ENCODE results near the gene STAB2. TPM values are rescaled to one million over a fixed set of nuclear protein-coding genes. Genes with fewer than 3 reads are reported as not detected.

Gene STAB2
- total and polyA plus RNA-seq, 7 experiments from 2014 or later, result not detected

- POLR2A ChIA-PET, result no interaction called here
- ATAC-seq (no peak), DNase-seq (no peak)
- Mint-ChIP-seq H3K36me3 (no peaks in the 10 kb centered on the region), H3K4me3 (no peak overlapping the region), H3K27ac (no peak overlapping the region), H3K9me3 (peaks cover 0 to 1% (median 0%) of the 10 kb centered on the region in 11 donors), H3K4me1 (no peaks in the 10 kb centered on the region), H3K27me3 (peaks cover 9 to 27% (median 14%) of the 10 kb centered on the region in 5 donors)
- Histone ChIP-seq H3K9me3 (ENCODE audit: control insufficient read depth in 2 of 3, low read length in 3 of 3) (no peaks in the 10 kb centered on the region), H3K4me1 (ENCODE audit: control insufficient read depth in 2 of 2, insufficient read depth in 2 of 2, low read length in 2 of 2) (no peaks in the 10 kb centered on the region), H3K27ac (ENCODE audit: low read depth, low read length) (no peak overlapping the region), H3K36me3 (ENCODE audit: control insufficient read depth in 2 of 3, insufficient read depth in 3 of 3, low read length in 3 of 3) (no peaks in the 10 kb centered on the region), H3K4me3 (ENCODE audit: low read length) (no peak overlapping the region), H3K27me3 (ENCODE audit: control insufficient read depth in 2 of 2, insufficient read depth in 2 of 2, low read length in 2 of 2) (no peaks in the 10 kb centered on the region)
- CTCF ChIA-PET, result no interaction called here
- intact Hi-C loops (cut with micrococcal nuclease), result no loop called here
Observed at GRCh38 chr12:103712216-103712615, 125.1 kb downstream of the STAB2 start.

- H3K36me3 ChIP-seq (ENCODE audit: control insufficient read depth in 2 of 3, insufficient read depth in 3 of 3, low read length in 3 of 3), result no peaks in the 10 kb centered on the region
- ATAC-seq, result no peak
- no peaks in the 10 kb centered on the region for H3K4me1 ChIP-seq (ENCODE audit: control insufficient read depth in 2 of 2, insufficient read depth in 2 of 2, low read length in 2 of 2)
- H3K27me3 Mint-ChIP-seq, result peaks cover 3 to 17% (median 8%) of the 10 kb centered on the region in 5 donors
- no peaks in the 10 kb centered on the region for H3K27me3 ChIP-seq (ENCODE audit: control insufficient read depth in 2 of 2, insufficient read depth in 2 of 2, low read length in 2 of 2)
- H3K27ac Mint-ChIP-seq, result no peak overlapping the region
- no peaks in the 10 kb centered on the region for H3K4me1 Mint-ChIP-seq
- no peaks in the 10 kb centered on the region for H3K36me3 Mint-ChIP-seq
- no peak for DNase-seq
- no peak overlapping the region for H3K4me3 Mint-ChIP-seq
- intact Hi-C loops (cut with micrococcal nuclease), result no loop called here
- CTCF ChIA-PET, result no interaction called here
- H3K9me3 Mint-ChIP-seq, result peaks cover 0 to 1% (median 0%) of the 10 kb centered on the region in 11 donors
- no peak overlapping the region for H3K27ac ChIP-seq (ENCODE audit: low read depth, low read length)
- POLR2A ChIA-PET, result no interaction called here
- H3K4me3 ChIP-seq (ENCODE audit: low read length), result no peak overlapping the region
- no peaks in the 10 kb centered on the region for H3K9me3 ChIP-seq (ENCODE audit: control insufficient read depth in 2 of 3, low read length in 3 of 3)
Observed at GRCh38 chr12:103715494-103715893, 128.4 kb downstream of the STAB2 start.

GRCh38 chr12:103716517-103717196 lies 129.6 kb downstream of the STAB2 start:
- ATAC-seq (no peak), DNase-seq (no peak)
- POLR2A ChIA-PET, result interaction anchor here (0.5 kb wide), 1 partner anchor 190 kb away, joined by 4 read pairs; no protein-coding TSS in a partner anchor
- Histone ChIP-seq H3K4me1 (ENCODE audit: control insufficient read depth in 2 of 2, insufficient read depth in 2 of 2, low read length in 2 of 2) (no peaks in the 10 kb centered on the region), H3K9me3 (ENCODE audit: control insufficient read depth in 2 of 3, low read length in 3 of 3) (no peaks in the 10 kb centered on the region), H3K27ac (ENCODE audit: low read depth, low read length) (no peak overlapping the region), H3K27me3 (ENCODE audit: control insufficient read depth in 2 of 2, insufficient read depth in 2 of 2, low read length in 2 of 2) (no peaks in the 10 kb centered on the region), H3K36me3 (ENCODE audit: control insufficient read depth in 2 of 3, insufficient read depth in 3 of 3, low read length in 3 of 3) (no peaks in the 10 kb centered on the region), H3K4me3 (ENCODE audit: low read length) (no peak overlapping the region)
- no peaks in the 10 kb centered on the region for H3K4me1 Mint-ChIP-seq
- CTCF ChIA-PET, result no interaction called here
- H3K4me3 Mint-ChIP-seq, result no peak overlapping the region
- H3K9me3 Mint-ChIP-seq, result peaks cover 0 to 1% (median 0%) of the 10 kb centered on the region in 11 donors
- H3K27me3 Mint-ChIP-seq, result peaks cover 3 to 10% (median 8%) of the 10 kb centered on the region in 5 donors
- intact Hi-C loops (cut with micrococcal nuclease), result no loop called here
- H3K36me3 Mint-ChIP-seq, result no peaks in the 10 kb centered on the region
- no peak overlapping the region for H3K27ac Mint-ChIP-seq

GRCh38 chr12:103725398-103725797 lies 138.3 kb downstream of the STAB2 start:
- H3K36me3 Mint-ChIP-seq, result no peaks in the 10 kb centered on the region
- H3K9me3 Mint-ChIP-seq, result no peaks in the 10 kb centered on the region
- H3K9me3 ChIP-seq (ENCODE audit: control insufficient read depth in 2 of 3, low read length in 3 of 3), result no peaks in the 10 kb centered on the region
- DNase-seq (no peak), ATAC-seq (no peak)
- no peaks in the 10 kb centered on the region for H3K27me3 Mint-ChIP-seq
- no peaks in the 10 kb centered on the region for H3K4me1 Mint-ChIP-seq
- no peaks in the 10 kb centered on the region for H3K4me1 ChIP-seq (ENCODE audit: control insufficient read depth in 2 of 2, insufficient read depth in 2 of 2, low read length in 2 of 2)
- no peak overlapping the region for H3K27ac Mint-ChIP-seq
- no peaks in the 10 kb centered on the region for H3K36me3 ChIP-seq (ENCODE audit: control insufficient read depth in 2 of 3, insufficient read depth in 3 of 3, low read length in 3 of 3)
- no peak overlapping the region for H3K27ac ChIP-seq (ENCODE audit: low read depth, low read length)
- CTCF ChIA-PET, result no interaction called here
- no peak overlapping the region for H3K4me3 Mint-ChIP-seq
- POLR2A ChIA-PET, result no interaction called here
- no peak overlapping the region for H3K4me3 ChIP-seq (ENCODE audit: low read length)
- no peaks in the 10 kb centered on the region for H3K27me3 ChIP-seq (ENCODE audit: control insufficient read depth in 2 of 2, insufficient read depth in 2 of 2, low read length in 2 of 2)
- intact Hi-C loops (cut with micrococcal nuclease), result no loop called here

GRCh38 chr12:103727638-103728037 lies 140.6 kb downstream of the STAB2 start:
- peaks cover 0 to 10% (median 5%) of the 10 kb centered on the region in 5 donors for H3K27me3 Mint-ChIP-seq
- no peak for ATAC-seq
- Histone ChIP-seq H3K4me3 (ENCODE audit: low read length) (no peak overlapping the region), H3K9me3 (ENCODE audit: control insufficient read depth in 2 of 3, low read length in 3 of 3) (peaks cover 0 to 4% (median 0%) of the 10 kb centered on the region in 3 experiments), H3K4me1 (ENCODE audit: control insufficient read depth in 2 of 2, insufficient read depth in 2 of 2, low read length in 2 of 2) (no peaks in the 10 kb centered on the region), H3K27me3 (ENCODE audit: control insufficient read depth in 2 of 2, insufficient read depth in 2 of 2, low read length in 2 of 2) (no peaks in the 10 kb centered on the region), H3K36me3 (ENCODE audit: control insufficient read depth in 2 of 3, insufficient read depth in 3 of 3, low read length in 3 of 3) (no peaks in the 10 kb centered on the region), H3K27ac (ENCODE audit: low read depth, low read length) (no peak overlapping the region)
- no peak for DNase-seq
- intact Hi-C loops (cut with micrococcal nuclease), result no loop called here
- H3K4me1 Mint-ChIP-seq, result no peaks in the 10 kb centered on the region
- no peak overlapping the region for H3K27ac Mint-ChIP-seq
- CTCF ChIA-PET, result no interaction called here
- POLR2A ChIA-PET, result no interaction called here
- H3K9me3 Mint-ChIP-seq, result peaks cover 0 to 10% (median 4%) of the 10 kb centered on the region in 11 donors
- H3K36me3 Mint-ChIP-seq, result peaks cover 0 to 4% (median 0%) of the 10 kb centered on the region in 5 donors
- no peak overlapping the region for H3K4me3 Mint-ChIP-seq

GRCh38 chr12:103728323-103728722 lies 141.2 kb downstream of the STAB2 start:
- CTCF ChIA-PET, result no interaction called here

GRCh38 chr12:103729499-103729898 lies 142.4 kb downstream of the STAB2 start:
- H3K27me3 ChIP-seq (ENCODE audit: control insufficient read depth in 2 of 2, insufficient read depth in 2 of 2, low read length in 2 of 2), result no peaks in the 10 kb centered on the region
- Mint-ChIP-seq H3K27ac (no peak overlapping the region), H3K9me3 (peaks cover 0 to 10% (median 4%) of the 10 kb centered on the region in 11 donors), H3K36me3 (peaks cover 0 to 4% (median 0%) of the 10 kb centered on the region in 5 donors), H3K4me3 (no peak overlapping the region), H3K4me1 (no peaks in the 10 kb centered on the region), H3K27me3 (peaks cover 0 to 14% (median 7%) of the 10 kb centered on the region in 5 donors)
- intact Hi-C loops (cut with micrococcal nuclease), result no loop called here
- no peaks in the 10 kb centered on the region for H3K36me3 ChIP-seq (ENCODE audit: control insufficient read depth in 2 of 3, insufficient read depth in 3 of 3, low read length in 3 of 3)
- no peaks in the 10 kb centered on the region for H3K4me1 ChIP-seq (ENCODE audit: control insufficient read depth in 2 of 2, insufficient read depth in 2 of 2, low read length in 2 of 2)
- H3K4me3 ChIP-seq (ENCODE audit: low read length), result no peak overlapping the region
- ATAC-seq, result no peak
- peaks cover 0 to 4% (median 0%) of the 10 kb centered on the region in 3 experiments for H3K9me3 ChIP-seq (ENCODE audit: control insufficient read depth in 2 of 3, low read length in 3 of 3)
- no peak for DNase-seq
- no peak overlapping the region for H3K27ac ChIP-seq (ENCODE audit: low read depth, low read length)
- POLR2A ChIA-PET, result no interaction called here
- CTCF ChIA-PET, result no interaction called here

More at GRCh38 chr12:103728323-103728722, 141.2 kb downstream of the STAB2 start:
- Histone ChIP-seq H3K9me3 (ENCODE audit: control insufficient read depth in 2 of 3, low read length in 3 of 3) (peaks cover 0 to 4% (median 0%) of the 10 kb centered on the region in 3 experiments), H3K27me3 (ENCODE audit: control insufficient read depth in 2 of 2, insufficient read depth in 2 of 2, low read length in 2 of 2) (no peaks in the 10 kb centered on the region), H3K4me1 (ENCODE audit: control insufficient read depth in 2 of 2, insufficient read depth in 2 of 2, low read length in 2 of 2) (no peaks in the 10 kb centered on the region), H3K4me3 (ENCODE audit: low read length) (no peak overlapping the region), H3K27ac (ENCODE audit: low read depth, low read length) (no peak overlapping the region), H3K36me3 (ENCODE audit: control insufficient read depth in 2 of 3, insufficient read depth in 3 of 3, low read length in 3 of 3) (no peaks in the 10 kb centered on the region)
- intact Hi-C loops (cut with micrococcal nuclease), result no loop called here
- peaks cover 0 to 12% (median 5%) of the 10 kb centered on the region in 5 donors for H3K27me3 Mint-ChIP-seq
- no peak overlapping the region for H3K27ac Mint-ChIP-seq
- ATAC-seq, result no peak
- H3K9me3 Mint-ChIP-seq, result peaks cover 0 to 10% (median 4%) of the 10 kb centered on the region in 11 donors
- H3K4me1 Mint-ChIP-seq, result no peaks in the 10 kb centered on the region
- no peak for DNase-seq
- no peak overlapping the region for H3K4me3 Mint-ChIP-seq
- POLR2A ChIA-PET, result no interaction called here
- H3K36me3 Mint-ChIP-seq, result peaks cover 0 to 4% (median 0%) of the 10 kb centered on the region in 5 donors
